Pancreas (tissue), 10 donors: ENCODE measurements around the gene TMEM121. TPM values are rescaled to one million over a fixed set of nuclear protein-coding genes. Genes with fewer than 3 reads are reported as not detected.

ENCODE experiments used
- ATAC-seq, 4 donors: fragments of 200-7000 bp; cut with Tn5 transposase; one replicate each; pipeline versions ENCODE4 v1.8.0 to v1.9.1; 2020; ENCODE audit warnings: mild to moderate bottlenecking in 4 of 4, moderate library complexity in 4 of 4
- DNase-seq, 6 donors: peaks; one replicate each; pipeline ENCODE4 v3.0.0-alpha.2; 2020
- FAIRE-seq: peaks from 2 replicates; lab custom pipeline; 2012; peaks lifted over from hg19 to GRCh38; lab: Jason Lieb, UNC
- H3K27ac ChIP-seq, 4 donors: fragments of 200-600 bp; sonication (generic); 1 replicate in 3 of 4; 2 replicates in 1 of 4; pipeline versions ENCODE4 v1.5.0 to v1.8.0; 2020
- H3K27me3 ChIP-seq, 4 donors: fragments of 200-600 bp; one replicate each; pipeline ENCODE4 v1.8.0; 2021
- H3K36me3 ChIP-seq, 3 donors: fragments of 200-600 bp; sonication (generic) in 1 of 3; one replicate each; pipeline versions ENCODE4 v1.5.0 to v1.8.0; 2020 to 2021
- H3K4me1 ChIP-seq, 3 donors: fragments of 200-600 bp; one replicate each; pipeline ENCODE4 v1.8.0; 2021
- H3K4me3 ChIP-seq, 4 donors: fragments of 200-600 bp; sonication (generic) in 2 of 4; one replicate each; pipeline versions ENCODE4 v1.5.0 to v1.8.0; 2020 to 2021
- H3K9me3 ChIP-seq, 4 donors: fragments of 200-600 bp; one replicate each; pipeline ENCODE4 v1.8.0; 2021
- WGBS, 2 donors: extraction: QIAGEN DNeasy Blood & Tissue Kit; methylation state at CpG; one replicate each; pipeline ENCODE4 v1.1.7; 2013; 5-methylcytosine and 5-hydroxymethylcytosine counted together
- intact Hi-C, 3 donors: fragments of 100-400 bp; cut with DNase I; formaldehyde crosslinking; loops; one replicate each; pipeline versions ENCODE4 v1.11.1 to v1.14.2; 2022
- polyA plus RNA-seq, 2 donors: library from polyadenylated mRNA; stranded (reverse); fragments of 200-250 nt; gene quantifications; one replicate each; pipeline ENCODE4 v1.2.3, GENCODE V29; 2013
- total RNA-seq, 6 donors: library from RNA; stranded (reverse); fragmentation: NEBNext Ultra II Directional in 4 of 6; extraction: Animal tissue kit (Norgen Biotek cat#: 25700) in 4 of 6; gene quantifications; one replicate each; pipeline versions ENCODE4 v1.2.1 to v1.2.4, GENCODE V29; 2021 to 2023
- TF ChIP-seq, protein P1 (sequence below), 4 donors: fragments of 200-600 bp; sonication (generic) in 3 of 4; IDR thresholded peaks; one replicate each; pipeline versions ENCODE4 v1.5.0 to v1.8.0; 2021; ENCODE audit warnings: antibody characterized with exemption in 4 of 4
- donor health status: healthy with polysubstance abuse.
- donor health status: DM: no; HTN: no; CAD: no; lungs with moderate emphysema.
- donor health status: DM: no; HTN: no; CAD: no.
- donor health status: control.
- donor health status: control.
- donor health status: Bipolar disorder and iron deficiency.
- donor health status: DM: yes; HTN: yes; CAD: no.
- donor health status: DM: no; HTN: no; CAD: no.
- donor health status: DM: no; HTN: no; CAD: no.
- donor health status: DM: yes; HTN: yes; CAD: no.

TMEM121 gene
- total and polyA plus RNA-seq, 8 donors: 0.92 to 3.3 (median 1.8) TPM

DNA sequence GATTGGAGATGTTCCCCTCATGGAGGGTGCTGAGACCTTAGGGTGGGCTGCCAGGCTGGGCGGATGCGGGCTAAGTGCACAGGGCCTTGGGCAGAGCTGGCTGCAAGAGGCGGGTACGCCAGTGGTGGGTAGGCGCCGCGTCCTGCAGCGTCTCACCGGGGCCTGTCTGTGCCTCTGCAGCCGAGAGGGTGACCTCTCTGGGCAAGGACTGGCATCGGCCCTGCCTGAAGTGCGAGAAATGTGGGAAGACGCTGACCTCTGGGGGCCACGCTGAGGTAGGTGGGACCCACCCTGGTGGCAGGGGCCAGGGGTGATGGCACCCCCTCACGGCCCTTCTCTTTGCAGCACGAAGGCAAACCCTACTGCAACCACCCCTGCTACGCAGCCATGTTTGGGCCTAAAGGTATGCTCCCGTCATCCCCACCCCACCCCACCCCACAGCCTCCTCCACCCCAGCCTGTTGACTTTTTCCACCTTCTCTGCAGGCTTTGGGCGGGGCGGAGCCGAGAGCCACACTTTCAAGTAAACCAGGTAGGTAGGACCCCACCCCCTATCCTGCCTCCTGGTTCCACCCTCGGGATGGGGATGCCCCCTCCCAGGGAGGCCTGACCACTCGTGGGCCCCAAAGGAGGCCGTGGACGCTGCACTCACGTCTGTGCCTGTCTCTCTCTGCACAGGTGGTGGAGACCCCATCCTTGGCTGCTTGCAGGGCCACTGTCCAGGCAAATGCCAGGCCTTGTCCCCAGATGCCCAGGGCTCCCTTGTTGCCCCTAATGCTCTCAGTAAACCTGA, 38.2 kb upstream of the TMEM121 start:
- TF ChIP-seq, protein P1, sequence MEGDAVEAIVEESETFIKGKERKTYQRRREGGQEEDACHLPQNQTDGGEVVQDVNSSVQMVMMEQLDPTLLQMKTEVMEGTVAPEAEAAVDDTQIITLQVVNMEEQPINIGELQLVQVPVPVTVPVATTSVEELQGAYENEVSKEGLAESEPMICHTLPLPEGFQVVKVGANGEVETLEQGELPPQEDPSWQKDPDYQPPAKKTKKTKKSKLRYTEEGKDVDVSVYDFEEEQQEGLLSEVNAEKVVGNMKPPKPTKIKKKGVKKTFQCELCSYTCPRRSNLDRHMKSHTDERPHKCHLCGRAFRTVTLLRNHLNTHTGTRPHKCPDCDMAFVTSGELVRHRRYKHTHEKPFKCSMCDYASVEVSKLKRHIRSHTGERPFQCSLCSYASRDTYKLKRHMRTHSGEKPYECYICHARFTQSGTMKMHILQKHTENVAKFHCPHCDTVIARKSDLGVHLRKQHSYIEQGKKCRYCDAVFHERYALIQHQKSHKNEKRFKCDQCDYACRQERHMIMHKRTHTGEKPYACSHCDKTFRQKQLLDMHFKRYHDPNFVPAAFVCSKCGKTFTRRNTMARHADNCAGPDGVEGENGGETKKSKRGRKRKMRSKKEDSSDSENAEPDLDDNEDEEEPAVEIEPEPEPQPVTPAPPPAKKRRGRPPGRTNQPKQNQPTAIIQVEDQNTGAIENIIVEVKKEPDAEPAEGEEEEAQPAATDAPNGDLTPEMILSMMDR (IDR thresholded peaks at IDR 0.05): no peak
- FAIRE-seq (no peak), ATAC-seq (no peak), DNase-seq (peak in 4 of 6 donors; percentile 37 to 74 (median 50))
- Histone ChIP-seq H3K27me3 (peaks cover 0 to 11% (median 0%) of the 10 kb centered on the region in 4 donors), H3K4me1 (peaks cover 0 to 29% (median 4%) of the 10 kb centered on the region in 3 donors), H3K4me3 (peak overlapping the region in 2 of 4 donors; percentile 14 to 43), H3K27ac (no peak overlapping the region), H3K36me3 (no peaks in the 10 kb centered on the region), H3K9me3 (no peaks in the 10 kb centered on the region)
- intact Hi-C loops: loop anchor here in 2 of 3 donors (5.0 kb wide), 1 partner anchor 116 kb away; no protein-coding TSS in a partner anchor
- 65 to 71% methylated on average over 26 of the region's 26 CpGs for WGBS, 2 donors

DNA sequence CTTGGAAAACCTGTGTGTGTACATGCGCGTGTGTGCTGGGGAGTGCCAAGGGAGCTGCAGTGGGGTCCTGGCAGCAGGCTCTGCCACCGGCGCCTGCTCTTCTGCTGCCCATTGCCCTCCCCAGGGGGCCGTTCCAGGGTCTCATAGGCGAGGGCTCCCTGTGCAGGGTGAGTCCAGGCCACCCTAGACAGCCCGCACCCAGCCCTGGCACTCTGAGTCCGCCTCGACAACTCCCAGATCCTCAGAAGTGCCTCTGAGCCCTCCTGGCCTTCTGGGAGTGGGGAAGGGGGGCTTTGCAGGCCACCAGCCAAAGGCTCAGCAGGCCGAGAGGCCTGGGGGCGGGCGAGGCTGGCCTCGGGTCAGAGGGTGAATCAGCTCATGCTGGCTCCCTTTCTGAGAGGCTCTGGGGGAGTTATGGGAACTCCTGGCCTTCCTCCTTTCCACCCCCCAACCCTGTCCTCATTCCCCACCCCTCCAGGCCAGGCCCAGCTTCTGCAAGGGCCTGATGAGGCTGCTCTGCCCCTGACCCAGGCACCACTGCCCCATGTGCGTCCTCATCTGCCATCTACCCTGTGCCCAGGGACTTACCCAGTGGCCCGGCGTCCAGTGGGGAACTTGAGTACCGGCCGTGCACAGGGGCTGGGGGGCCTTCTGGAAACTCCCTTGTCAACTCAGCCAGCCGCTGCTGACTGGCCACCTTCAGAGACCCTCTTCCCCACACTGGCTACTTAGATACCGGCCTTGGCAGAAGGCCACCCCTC, 37.4 kb upstream of the TMEM121 start:
- peak in 5 of 6 donors; percentile 29 to 87 (median 35) for DNase-seq
- WGBS, 2 donors: 66 to 71% methylated on average over 17 to 20 of the region's 20 CpGs
- peaks cover 0 to 27% (median 4%) of the 10 kb centered on the region in 3 donors for H3K4me1 ChIP-seq
- peak overlapping the region in 1 of 4 donors; percentile 54 for H3K4me3 ChIP-seq
- TF ChIP-seq, protein P1 (IDR thresholded peaks at IDR 0.05): no peak
- H3K36me3 ChIP-seq: no peaks in the 10 kb centered on the region
- peaks cover 0 to 11% (median 0%) of the 10 kb centered on the region in 4 donors for H3K27me3 ChIP-seq
- H3K9me3 ChIP-seq: no peaks in the 10 kb centered on the region
- peak overlapping the region in 3 of 4 donors; percentile 92 to 98 (median 95) for H3K27ac ChIP-seq
- intact Hi-C loops: loop anchor here in 2 of 3 donors (5.0 kb wide), 1 partner anchor 117 kb away; no protein-coding TSS in a partner anchor
- FAIRE-seq: no peak
- ATAC-seq: no peak

DNA sequence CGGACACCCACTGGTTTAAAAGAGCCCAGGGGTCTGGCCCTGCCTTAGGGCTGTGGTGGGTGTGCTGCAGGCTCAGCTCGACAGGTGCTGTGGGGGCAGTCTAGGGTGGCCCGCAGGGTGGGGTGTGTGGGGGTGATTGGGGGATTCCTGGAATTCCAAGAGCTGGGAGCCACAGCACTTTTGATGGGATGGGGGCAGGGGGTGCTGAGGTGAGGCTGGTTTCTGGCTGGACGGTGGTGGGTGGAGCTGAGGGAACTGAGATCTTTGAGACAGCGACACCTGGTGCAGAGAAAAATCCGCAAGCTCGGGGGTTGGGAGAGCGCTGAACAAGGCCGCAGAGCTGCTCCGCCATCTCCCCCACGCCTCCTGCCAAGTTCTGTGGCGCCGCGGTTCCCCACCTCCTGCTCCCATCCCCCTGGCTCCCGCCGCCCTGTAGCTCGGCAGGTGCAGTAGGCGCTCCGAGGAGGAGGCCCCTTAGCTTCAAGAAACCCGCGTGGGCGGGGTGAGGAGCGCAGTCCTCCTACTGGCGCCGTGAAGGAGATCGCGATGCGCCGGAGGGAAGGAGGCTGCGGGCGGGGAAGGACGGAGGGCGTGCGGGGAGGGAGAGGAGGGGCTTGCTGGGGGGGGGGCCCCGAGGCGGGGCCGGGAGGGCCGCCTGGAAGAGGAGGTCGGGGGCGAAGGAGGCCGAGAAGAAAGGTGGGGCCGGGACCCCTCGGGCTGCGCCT, 36.7 kb upstream of the TMEM121 start:
- H3K9me3 ChIP-seq: no peaks in the 10 kb centered on the region
- H3K27me3 ChIP-seq: peaks cover 0 to 11% (median 0%) of the 10 kb centered on the region in 4 donors
- peak; percentile 51 to 59 (median 58) for ATAC-seq
- DNase-seq: peak; percentile 82 to 93 (median 90)
- TF ChIP-seq, protein P1 (IDR thresholded peaks at IDR 0.05): peak; percentile 31 to 47 (median 34)
- no peaks in the 10 kb centered on the region for H3K36me3 ChIP-seq
- 1% methylated on average over 28 to 44 of the region's 44 CpGs for WGBS, 2 donors
- intact Hi-C loops: loop anchor here in 2 of 3 donors (5.0 kb wide), 1 partner anchor 117 kb away; no protein-coding TSS in a partner anchor
- H3K4me3 ChIP-seq: peak overlapping the region; percentile 42 to 92 (median 52)
- FAIRE-seq: no peak
- peak overlapping the region; percentile 92 to 98 (median 96) for H3K27ac ChIP-seq
- H3K4me1 ChIP-seq: peaks cover 0 to 27% (median 4%) of the 10 kb centered on the region in 3 donors

DNA sequence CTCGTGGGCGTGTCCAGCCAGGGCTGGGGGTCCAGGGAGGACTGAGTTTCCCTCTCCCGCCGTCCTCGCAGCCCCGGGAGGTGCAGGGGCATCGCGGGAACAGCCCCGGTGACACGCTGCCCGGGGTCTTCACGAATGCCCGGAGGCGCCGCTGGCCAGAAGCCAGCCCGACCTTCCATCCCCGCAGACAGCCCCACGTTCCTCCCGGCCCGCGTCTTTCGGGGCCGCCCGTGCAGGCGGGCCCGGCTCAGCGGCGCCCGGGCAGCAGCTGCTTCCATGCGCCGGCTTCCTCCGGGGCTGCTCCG, 36.2 kb upstream of the TMEM121 start:
- Histone ChIP-seq H3K36me3 (no peaks in the 10 kb centered on the region), H3K4me3 (peak overlapping the region; percentile 42 to 92 (median 52)), H3K9me3 (no peaks in the 10 kb centered on the region), H3K27me3 (peaks cover 0 to 11% (median 0%) of the 10 kb centered on the region in 4 donors), H3K4me1 (peaks cover 0 to 27% (median 4%) of the 10 kb centered on the region in 3 donors), H3K27ac (peak overlapping the region; percentile 92 to 98 (median 96))
- intact Hi-C loops: no loop called here
- TF ChIP-seq, protein P1 (IDR thresholded peaks at IDR 0.05): no peak
- 0 to 1% methylated on average over 23 to 33 of the region's 33 CpGs for WGBS, 2 donors
- ATAC-seq (peak in 3 of 4 donors; percentile 0 to 2 (median 1)), FAIRE-seq (no peak), DNase-seq (peak in 4 of 6 donors; percentile 70 to 90 (median 80))
